Stimulated activated CD4-positive, alpha-beta T cell treated with anti-CD3 and anti-CD28 coated beads, Interleukin-4, amount 100 ng/mL, for 1 hour (primary cell): ENCODE data around the gene SLC25A51.

Experiments used
- DNase-seq: peaks from one replicate; pipeline ENCODE4 v3.0.0-alpha.2; 2020

Gene SLC25A51, protein sequence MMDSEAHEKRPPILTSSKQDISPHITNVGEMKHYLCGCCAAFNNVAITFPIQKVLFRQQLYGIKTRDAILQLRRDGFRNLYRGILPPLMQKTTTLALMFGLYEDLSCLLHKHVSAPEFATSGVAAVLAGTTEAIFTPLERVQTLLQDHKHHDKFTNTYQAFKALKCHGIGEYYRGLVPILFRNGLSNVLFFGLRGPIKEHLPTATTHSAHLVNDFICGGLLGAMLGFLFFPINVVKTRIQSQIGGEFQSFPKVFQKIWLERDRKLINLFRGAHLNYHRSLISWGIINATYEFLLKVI

DNA sequence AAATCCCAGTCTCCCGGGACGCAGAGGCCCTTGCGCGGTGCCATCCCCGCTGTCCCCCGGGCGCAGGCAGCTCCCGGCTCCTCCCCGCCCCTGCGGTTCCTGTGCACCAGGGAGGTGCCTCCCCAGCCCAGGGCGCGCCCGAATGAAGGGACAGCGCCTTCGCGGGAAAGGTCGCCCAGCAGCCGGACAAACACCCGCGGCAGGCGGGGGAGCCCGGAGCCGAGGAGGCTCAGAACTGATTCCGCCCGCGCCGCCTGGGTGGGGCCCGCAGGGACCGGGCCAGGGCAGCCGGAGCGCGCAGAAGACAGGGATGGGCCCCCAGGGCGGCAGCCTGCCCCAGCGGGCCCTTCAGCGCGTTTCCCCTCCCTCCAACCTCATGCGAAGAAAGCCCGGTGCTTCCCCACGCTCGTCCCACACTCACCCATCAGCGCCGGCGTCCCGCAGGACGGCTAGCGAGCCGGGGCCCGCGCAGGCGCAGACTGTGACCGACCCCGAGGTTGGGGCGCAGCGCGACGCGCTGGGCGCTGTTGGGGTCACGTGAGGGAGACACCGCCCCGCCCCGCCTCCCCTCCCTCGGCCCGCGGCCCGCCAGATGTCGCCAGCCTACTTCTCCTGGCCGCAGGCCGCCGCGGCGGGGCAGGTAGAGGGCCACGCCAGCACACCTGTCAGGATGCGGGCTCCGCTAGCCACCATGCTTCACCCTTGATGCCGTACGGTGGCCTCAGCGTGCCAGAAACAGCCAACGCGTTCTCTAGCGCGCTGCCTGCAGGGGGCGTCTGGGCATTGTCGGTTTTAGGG lies at the start of gene SLC25A51:
TSS of gene SLC25A51 (minus strand) at position 481 of the 798 bp plus-strand sequence. CDS start 15,577 bp downstream, outside the sequence.
- DNase-seq, result peak; percentile 97

DNA sequence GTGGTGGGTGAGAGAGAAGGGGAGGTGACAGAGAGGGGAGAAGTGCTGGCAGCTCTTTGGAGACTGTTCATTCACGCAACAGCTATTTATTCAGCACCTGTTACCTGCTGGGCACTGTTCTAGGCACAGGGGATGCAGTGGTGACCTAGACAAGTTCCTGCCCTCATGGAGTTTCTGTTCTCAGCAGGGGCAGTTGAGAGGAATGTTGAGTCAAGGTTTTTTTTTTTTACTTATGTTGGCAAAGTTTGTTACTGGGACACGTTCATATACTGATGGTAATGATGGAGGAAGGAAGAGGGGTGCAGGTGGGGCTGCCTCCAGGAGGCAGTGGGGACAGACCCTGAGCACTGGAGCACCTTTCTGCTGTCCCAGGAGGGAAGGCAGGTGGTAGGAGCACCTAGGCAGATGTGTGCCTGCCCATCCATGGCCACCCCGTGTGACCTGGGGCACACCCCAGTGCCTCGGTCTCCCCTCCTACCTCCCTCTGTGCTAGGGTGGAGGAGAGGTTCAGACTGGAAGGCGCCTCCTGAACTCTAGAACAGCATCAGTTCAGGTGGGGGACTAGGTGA lies 49.4 kb upstream of the SLC25A51 start:
- DNase-seq, result no peak

DNA sequence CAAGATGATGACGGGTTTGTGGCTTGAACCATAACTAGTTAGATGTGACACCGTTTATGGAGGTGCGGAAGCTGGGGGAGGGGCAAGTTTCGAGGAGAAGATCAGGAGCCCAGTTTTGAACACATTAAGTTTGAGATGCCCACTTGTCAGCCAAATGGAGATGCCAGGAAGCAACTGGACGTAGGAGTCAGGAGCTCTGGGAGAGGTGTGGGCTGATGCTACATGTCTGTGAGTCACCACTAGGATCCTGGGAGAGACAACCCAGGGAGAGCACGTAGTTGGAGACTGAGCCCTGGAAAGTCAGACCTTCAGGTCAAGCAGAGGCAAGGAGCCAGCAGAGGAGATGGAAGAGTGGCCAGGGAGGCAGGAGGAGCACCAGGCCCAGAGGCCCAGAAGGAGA lies 48.8 kb upstream of the SLC25A51 start:
- no peak for DNase-seq

DNA sequence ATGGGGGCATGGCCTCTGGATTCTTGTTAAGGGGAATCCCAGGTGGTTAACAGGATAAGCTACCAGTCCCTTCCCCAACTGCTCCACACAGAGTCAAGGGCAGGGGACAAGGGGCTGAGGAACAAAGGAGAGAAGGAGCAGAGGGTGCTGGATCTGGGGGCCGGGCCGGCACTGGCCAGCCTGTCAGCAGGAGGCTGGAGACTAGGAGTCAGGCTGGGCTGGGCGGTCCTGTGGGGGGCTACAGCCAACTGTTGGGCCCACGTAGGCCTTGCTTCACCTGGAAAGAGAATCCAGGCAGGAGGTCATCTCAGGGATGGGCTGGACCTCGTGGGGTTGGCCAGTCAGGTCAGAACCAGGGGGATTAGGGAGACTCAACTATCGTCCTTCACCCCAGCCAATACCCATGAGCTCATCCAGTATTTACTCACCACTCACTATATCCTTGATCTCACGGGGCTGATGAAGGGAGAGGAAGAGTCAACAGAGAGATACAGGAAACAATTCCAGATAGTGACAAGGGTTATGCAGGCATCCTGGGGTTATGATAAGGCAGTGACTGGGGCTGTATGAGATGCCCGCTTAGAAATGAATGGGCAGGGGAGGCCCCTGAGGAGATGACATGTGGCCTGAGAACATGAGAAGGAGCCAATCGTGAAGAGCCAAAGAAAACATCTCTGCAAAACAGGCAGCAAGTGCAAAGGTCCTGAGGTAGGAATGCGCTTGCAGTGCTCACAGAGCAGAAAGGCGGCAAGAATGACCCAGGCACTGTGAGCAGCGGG lies 47.9 kb upstream of the SLC25A51 start:
- DNase-seq, result no peak

DNA sequence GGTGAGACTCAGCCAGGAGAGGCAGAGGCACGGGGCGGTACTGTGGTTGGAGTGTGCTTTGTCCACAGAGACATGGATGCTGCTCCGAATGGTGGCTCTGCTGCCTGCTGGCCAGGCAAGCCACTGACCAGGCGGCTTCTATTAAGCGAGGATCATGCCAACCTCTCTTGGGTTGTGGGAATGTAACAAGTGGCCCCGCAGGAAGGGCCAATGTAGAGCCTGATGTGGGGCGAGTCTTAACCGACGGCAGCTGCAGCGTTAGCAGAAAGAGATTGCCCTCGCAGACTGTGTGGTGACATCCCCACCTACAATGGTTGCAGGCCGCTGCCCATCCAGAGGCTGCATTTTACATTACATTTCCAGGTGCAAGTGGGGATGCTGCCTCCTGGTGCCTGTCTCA lies 46.6 kb upstream of the SLC25A51 start:
- no peak for DNase-seq

DNA sequence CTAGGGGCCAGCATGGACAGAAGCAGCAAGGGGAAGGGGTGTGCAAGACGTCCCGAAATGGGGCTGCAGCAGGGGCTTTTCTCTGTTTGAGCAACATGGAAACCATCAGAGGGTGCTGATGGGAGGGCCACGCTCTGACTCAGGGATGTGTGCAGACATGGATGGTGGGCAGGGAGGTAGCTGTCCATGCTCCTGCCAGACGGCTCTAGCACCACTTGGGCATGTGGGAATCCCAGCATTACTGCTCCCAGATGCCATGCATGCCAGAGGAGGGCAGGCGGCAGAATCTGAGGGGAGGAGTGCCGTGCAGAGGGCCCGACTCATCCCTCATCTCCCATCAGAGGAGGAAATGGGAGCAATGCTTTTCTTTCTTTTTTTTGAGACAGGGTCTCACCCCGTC lies 45.6 kb upstream of the SLC25A51 start:
- no peak for DNase-seq

DNA sequence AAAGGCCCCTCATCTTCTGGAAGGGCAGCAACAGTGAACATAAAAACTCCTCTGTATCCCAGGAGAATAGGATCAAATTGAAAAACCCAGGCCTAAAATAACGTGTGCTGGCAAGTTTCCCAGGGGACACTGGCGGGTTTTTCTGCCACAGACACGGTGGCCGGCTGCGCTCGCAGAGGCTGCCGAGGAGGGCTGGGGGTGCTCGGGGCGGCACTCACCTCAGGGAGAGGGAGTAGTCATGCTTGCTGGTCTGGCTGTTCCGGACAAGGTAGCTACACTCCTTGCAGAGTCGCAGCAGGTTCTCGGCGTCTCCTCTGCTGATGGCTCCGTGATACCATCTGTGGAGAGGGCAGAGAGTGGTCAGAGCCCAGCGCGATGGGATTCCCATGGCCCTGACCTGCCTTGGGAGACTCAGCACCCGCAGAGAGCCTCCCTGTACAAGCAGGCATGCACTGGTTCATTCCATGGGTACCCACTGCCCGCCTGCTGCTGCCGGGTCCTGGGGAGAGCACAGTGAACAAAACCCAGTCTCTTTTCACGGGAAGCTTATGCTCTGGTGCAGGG lies 44.6 kb upstream of the SLC25A51 start:
- no peak for DNase-seq

DNA sequence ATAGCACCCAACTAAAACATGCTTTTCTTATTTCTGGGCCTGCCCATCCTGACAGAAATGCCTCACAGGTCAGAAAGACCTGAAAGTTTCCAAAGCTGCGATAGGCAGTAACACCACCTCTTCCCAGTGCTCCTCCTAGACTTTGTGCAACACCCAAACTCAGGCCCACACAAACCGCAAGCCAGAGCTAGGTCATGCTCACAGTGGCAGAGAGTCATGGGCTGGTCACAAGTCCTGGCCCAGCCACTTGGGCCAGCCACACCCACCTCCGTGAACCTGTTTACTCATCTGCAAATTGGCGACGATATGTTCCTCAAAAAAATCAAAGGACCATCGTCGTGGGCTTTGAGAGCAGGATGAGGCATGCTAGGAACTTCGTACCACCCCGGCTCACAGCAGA lies 44.0 kb upstream of the SLC25A51 start:
- DNase-seq, result no peak

DNA sequence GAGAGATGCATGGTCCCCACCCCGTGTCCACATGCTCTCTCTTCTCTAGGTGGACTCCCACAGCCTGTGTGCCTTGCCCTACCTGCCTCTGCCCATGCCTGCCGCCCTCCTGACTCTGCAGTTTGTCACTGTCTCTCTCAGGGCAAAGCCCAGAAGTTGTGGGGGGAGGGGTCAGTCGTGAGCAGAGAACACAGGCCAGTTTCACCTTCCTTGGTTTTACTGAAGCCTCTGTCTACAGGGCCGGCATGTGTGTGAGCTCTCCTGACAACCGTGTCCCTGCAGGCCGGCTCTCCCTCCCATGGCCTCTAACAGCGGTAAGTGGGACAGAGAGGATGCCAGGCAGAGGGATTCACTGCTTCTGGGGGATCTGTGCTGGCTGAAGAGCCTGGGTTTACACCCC lies 43.5 kb upstream of the SLC25A51 start:
- no peak for DNase-seq

DNA sequence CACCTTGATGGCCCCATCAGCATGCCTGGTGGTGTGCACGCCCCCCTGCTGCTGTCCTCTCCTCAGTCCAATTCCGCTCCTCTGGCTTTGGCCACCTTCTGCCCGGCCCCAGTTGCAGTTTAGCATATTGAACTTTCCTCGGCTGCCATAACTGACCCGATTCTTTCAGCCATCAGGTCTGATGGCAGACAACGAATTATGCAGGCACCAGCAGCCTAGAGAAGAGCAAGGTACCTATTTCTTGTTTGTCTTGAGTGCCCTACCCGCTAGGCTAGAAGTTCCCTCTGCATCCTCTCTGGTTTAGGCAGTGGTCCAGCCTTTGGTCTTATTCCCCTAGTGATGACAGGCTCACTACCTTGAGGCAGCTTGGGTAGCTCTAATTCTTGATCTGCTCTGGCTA lies 43.0 kb upstream of the SLC25A51 start:
- no peak for DNase-seq

DNA sequence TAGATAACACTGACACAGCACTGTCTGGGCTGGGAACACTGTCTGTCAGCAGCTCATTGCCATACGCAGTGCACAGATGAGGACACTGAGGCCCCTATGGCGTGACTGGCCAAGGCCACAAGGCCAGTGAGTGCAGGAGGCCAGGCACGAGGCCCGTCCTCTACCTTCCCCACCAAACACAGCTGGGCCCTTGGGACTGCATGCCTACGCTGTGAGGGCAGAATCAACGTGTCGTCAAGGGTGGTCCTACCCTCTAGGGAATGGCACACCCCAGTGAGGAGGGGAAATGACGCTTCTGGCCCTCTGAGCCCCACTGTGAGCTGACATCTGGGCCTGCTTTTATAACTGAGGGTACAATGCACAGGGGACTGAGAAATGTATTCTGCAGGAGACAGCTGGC lies 42.1 kb upstream of the SLC25A51 start:
- DNase-seq, result no peak

DNA sequence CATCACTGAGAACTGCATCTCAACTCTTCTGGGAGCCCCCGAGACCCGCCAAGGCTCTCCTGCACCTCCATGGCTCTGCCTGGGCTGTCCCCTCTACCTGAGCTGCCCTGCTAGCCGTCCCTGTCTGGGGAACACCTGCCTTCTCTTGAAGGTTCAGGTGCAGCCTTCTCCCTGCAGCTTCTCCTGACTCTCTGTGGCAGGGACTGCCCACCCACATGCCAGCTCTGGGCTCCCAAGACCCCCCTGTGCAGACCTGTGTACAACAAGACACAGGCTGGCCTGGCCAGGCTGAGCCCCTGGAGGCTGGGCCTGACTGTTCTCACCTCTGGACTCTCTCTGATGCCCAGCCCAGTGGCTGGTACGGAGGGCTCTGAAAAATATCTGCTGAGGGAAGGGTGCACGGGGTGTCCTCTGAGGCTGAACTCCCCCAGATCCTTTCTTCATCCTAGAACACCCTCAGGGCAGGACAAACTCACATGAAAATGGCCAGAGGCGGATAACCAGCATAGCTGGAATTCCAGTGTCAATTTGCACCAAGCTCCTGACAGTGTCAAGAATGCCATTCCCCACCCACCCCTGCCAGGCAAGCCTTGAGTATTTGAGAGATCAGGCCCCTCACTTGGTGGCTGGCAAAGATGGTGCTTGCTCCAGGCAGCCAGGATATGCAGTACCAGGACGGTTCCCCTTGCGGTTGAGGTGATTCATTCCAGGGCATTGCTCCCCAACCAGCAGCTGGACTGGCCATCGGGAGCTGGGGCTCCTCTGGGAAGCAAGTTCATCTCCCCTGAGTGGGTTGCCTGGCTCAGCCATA lies 40.9 kb upstream of the SLC25A51 start:
- DNase-seq, result no peak

DNA sequence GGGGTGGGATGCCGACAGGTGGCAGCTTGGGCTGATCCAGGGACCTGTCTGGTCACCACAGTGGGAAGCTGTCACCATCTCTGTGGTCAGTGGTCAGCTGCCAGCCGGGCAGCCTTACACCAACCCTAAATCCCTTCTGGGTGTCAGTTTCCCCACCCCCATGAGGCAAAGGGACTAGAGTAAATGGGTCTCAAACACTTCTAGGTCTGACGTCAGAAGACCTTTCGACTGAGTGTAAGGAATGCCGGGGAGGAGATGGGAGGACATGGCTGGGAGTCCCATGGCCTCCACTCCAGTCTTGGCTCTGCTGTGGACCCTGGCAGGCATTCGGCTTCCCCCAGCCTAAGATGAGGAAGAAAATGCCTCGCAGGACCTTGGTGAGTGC lies 40.3 kb upstream of the SLC25A51 start:
- DNase-seq, result no peak

DNA sequence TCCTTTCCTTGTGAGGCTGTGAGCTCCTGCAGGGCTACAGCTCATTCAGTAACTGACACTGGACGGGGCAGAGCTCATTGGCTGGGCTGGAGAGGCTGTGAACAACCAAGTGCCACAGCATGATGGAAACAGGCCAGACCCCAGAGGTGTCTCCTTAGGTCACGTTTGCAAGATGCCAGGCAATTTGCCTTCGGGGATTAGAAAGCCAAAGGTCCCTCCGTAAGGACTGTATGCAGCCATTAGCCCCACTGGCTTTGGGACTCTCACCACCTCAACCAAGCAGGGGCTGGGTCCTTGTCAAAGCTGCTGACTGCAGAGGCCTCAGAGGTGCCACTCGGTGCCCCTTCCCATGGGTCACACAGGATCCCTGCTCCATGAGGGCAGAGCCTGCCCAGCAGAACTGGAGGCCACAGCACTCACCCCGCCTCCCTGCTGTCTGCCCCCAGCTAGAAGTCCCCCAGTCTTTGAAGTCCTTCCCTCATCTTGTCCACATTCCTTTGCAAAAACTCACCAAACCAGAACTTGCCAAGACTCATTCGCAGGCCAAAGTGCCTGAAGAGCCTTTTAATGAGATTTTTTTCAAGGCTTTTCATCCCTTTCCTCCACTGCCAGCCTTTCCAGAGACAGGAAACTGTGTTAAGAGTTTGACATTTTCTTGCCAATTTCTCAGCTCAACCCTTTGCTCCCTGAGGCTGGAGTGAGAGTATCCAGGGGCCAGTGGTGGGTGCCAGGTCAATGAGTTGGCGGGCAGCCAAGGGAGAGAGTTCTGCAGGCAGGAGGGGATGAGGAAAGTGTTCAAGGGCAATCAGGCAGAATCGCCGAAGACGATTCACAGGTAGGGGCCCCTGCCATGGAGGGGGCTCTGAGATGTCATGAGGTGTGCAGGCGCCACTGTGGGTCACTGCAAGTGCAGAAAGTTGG lies 39.7 kb upstream of the SLC25A51 start:
- DNase-seq, result no peak

DNA sequence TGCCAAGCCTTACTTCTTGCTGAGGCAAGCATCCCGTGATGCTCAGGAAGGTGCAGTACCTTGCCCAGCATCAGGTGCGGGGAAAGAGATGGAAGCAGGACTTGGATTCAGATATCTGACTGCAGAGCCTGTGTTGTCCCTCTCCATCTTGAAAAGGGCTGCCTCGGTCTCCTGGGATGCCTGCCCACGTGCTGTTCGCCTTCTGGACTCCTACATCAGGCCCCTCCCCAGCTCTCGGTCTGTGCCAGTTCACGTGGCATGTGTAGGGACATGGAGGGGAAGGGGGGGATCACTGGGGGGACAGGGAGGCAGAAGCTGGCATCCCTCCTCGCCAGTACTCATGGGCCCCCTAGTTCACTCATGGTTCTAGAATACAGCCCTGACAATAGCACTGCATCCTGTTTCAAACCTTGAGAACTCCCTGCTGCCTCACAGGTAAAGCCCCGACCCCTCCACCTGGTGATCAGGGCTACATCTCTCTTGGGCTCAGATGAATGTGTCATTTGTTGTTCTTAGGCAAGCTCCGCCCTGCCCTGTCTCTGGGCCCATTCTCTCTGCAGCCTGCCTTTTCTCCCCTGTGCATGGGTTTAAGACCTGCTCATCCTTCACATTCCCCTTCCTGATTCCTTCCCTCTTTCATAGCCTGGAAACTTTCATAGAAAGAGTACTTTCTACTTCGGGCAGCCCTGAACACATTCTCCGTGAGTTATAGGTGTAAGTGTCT lies 38.9 kb upstream of the SLC25A51 start:
- no peak for DNase-seq

DNA sequence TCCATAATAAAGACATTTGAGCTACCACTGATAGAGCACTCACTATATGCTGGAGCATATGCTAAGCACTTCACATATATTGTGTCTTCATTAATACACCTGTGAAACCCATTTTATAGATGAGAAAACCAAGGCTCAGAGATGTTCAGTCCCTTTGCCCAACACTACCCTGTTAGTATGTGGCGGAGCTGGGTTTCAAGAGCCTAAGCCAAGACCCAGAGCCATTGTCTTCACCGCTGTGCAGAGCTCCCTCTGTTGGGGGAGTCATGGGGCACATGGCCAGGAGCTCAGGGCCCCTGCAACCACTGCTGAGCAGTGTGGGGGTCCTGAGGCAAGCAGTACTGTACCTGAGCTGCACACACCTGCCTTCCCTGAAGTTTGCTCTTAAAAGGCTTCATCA lies 37.3 kb upstream of the SLC25A51 start:
- DNase-seq, result no peak

DNA sequence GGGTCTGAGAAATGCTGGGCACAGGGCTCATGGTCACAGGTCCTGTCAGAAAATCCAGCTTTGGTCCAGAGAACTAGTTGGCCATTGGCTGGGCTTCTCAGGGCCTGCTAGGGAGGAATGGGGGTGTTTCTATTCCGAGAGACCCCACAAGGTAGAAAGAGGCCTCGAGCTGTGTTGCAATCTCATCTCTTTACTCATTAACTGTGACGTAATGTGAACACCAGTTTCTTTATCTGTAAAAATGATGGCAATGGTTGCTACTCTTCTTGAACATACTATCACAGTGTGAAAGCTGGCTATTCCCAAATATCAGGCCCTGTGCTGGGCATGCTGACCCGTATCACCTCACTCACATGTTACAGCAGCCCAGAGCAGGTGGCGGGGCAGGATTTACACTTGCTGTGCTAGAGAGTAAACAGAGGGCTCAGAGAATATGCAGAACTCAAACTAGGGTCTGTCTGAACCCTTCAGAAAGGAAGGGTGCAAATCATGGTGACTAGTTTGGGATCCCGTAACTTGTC lies 35.7 kb upstream of the SLC25A51 start:
- no peak for DNase-seq

DNA sequence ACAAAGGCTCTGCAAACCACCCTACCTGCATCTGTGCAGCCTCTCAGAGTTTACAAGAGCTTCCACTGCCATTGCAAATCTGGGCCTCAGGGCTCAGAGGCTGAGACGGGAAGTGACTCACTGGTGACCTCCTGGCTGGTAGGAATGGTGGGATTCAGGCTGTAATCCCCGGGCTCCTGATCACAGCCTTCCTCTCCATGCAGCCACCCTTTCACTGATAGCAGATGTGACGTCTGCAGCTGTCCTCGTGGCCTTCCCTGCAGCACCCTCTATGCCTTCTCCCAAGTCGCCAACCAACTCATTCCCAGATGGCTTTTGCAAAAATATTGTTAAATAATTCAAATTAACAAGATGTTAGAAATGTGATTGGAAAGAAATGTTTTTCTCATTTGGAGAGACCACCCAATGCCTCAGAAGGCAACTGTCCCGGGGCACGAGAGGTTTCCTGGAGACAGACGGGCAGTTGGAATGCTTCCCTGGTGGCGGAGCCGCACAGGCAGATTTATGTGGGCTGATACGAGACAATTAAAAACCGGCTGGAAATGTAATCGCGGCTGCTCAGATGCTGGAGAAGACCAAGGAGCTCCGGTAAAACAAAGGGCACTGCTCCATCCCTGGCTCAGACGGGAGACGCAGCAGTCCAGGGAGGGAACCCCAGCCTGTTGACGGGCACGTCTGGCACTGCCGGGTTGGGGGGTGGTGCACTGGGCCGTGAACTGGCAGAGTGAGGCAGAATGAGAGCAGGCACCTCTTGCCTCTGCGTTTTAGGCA lies 34.4 kb upstream of the SLC25A51 start:
- DNase-seq, result no peak

DNA sequence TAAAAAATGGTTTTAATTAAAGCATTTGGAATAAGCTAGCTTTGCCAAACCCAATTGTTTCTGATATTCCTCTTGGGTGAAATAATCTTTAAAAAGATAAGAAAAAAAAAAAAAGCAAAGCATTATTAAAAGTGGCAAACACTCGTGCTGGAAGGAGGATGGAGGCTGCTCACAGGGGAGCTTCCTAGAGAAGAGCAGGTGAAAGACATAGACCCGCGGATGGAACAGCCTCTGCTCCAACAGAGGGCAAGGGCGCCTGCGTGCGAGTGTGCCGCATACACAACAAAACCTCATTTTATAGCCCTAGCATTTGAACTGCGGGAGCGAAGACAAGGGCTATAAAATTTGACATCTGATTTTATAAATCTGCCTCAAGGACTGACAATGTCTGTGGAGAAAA lies 33.4 kb upstream of the SLC25A51 start:
- DNase-seq, result no peak
